Stimulated activated CD8-positive, alpha-beta memory T cell treated with anti-CD3 and anti-CD28 coated beads, Interleukin-15, amount 100 ng/mL, for 1 hour (primary cell): Measurements from ENCODE around the gene SPTLC3.

Source experiments
- DNase-seq: peaks from one replicate; pipeline ENCODE4 v3.0.0-alpha.2; 2020; ENCODE audit warnings: low read depth

The SPTLC3 gene

GRCh38 chr20:13139459-13140150, 130.8 kb downstream of the SPTLC3 start:
- DNase-seq, result no peak

DNA sequence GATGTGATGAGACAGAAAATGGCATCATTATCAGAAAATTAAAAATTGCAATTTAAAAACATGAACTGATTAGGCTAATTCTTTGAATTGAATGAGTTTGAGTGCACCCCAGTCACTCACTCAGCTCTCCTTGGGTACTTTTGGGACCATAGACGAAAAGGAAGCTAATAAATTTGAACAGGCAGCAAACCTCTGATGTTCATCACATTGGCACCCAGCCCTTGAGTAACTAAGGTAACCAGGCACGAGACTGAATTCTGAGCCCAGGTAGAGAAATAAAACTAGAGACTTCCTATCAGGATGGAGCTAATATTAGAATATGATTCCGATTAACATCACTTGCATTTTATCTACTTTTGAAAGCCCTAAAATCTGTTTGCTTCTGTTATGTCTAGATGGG, 131.4 kb downstream of the SPTLC3 start:
- DNase-seq, result no peak

DNA sequence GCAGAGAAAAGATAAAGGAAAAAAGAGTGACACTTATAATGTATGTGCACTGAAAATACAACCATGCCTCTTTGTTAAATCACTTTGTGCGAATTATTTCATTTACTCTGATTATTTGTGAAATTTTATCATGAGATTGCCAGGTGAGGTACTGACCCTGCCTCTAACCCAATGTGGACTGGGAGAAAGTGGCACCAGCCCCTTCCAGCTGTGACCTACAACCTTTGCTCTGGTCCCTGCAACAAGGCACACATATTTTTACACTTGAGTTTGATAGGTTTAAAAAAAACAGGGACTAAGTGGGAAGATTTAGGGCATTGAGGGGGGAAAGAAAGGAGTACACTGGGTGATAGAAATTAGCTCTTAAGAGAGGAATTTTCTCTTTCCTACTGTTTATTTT, 132.0 kb downstream of the SPTLC3 start:
- no peak for DNase-seq

DNA sequence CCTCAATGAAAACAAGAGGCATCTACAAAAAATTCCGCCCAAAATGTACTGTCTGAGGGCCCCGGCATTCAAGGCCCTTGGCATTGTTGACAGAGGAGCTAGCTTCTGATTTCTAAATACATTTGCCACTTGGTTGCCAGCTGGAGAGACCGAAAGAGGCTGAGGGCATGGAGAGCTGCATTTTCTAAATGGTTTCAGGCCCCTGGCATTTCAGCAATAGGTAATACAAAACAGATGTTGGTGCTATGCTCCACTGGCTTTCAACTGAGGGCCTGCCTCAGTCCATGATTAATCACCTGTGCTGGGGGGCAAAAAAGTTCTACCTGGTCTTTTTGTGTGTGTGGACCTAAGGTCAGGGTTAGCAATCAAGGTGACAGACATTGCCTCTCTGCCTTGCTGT, 132.8 kb downstream of the SPTLC3 start:
- no peak for DNase-seq

DNA sequence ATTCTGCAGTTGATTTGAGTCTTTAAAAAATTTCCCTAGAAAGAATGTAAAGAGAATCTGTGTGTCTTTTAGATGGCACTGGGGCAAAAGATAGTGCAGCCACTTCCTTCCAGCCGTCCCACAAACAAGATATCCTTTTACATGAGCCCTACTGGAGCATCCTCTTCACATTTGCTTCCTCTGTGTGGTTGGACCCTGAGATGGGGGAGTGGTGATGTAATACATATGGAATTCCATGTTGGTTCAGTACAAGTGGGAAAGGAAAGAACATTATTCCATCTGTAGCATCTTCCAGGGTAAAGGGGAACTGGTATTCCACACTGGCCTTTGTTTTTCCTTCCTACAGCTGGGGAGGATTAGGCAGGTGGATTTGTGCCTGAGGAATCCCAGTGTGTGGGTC, 133.4 kb downstream of the SPTLC3 start:
- no peak for DNase-seq

DNA sequence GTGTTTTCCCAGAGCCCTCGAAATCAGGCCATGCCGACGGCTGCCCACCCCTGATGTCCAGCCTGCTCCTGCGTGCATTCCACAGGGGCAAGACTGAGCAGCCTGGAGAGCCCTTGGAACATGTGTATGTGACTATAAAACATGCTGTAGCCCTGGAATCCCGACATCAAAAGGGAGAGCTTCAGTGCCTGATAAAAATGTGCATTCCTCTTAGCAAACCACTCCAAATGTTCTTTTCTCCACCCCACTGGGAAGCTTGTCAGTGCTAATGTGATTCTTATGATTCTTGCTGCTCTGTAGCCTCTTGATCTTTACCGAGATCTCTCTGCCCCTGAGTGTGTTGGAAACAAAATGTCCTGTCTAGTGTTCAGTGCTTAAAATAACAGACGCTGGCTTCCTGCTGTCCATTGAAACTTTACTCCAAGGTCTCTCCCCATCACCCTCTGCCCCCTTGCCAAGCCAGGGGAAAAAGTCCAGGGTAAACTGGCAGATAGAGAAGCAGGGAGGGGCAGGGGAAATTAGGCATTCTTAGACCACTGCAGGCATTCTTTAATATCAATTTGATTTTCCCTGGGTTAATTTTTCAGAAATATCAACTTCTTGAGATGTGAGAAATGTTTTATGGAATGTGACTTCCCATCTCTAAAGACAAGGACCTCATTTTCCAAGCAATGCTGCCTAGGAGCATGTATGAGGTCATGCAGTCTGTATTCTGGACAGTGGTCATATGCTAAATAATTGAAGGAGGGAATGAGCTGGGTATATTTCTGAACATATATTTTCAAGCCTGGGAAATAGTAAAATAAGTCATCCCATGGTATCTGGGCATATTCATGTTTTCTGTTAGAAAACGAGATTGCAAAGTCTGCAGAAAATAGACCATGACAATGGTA, 138.5 kb downstream of the SPTLC3 start:
- no peak for DNase-seq

GRCh38 chr20:13147971-13148370, 139.2 kb downstream of the SPTLC3 start:
- no peak for DNase-seq

DNA sequence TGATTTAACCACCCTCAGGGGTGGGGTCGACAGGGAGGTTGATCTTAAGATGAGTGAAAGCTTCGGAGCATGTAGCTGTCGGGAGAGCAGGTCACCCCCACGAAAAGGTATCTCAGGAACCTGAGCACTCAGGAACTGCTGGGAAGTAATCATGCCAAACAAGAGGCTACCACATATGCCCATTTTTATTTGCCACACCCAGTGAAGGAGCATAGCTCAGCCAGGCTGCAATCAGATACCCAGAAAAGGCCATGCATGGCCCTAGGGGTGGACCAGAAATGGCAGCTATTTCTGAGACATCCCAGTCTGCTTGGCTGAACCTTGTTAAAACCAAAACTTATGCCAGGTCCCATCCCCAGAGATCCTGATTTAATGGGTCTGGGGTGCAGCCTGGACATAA, 139.6 kb downstream of the SPTLC3 start:
- DNase-seq, result no peak

DNA sequence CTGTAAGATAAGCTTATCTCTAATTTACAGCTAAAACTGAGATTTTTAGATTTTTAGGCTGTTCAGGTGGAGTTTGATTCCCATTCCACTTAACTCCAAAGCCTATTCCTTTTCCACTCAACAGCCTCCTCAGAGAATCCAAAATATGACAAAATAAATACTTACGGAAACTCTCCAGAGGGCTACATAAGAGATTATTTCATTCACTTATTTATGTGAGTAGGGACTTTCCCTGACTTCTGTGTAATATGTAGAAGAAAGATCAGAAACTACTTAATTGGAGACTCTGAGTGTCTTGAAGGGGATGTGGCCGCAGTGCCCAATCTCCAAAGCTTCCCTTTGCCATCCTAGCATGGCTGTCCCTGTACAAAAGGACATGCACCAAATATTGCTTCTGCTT, 140.2 kb downstream of the SPTLC3 start:
- DNase-seq, result no peak

DNA sequence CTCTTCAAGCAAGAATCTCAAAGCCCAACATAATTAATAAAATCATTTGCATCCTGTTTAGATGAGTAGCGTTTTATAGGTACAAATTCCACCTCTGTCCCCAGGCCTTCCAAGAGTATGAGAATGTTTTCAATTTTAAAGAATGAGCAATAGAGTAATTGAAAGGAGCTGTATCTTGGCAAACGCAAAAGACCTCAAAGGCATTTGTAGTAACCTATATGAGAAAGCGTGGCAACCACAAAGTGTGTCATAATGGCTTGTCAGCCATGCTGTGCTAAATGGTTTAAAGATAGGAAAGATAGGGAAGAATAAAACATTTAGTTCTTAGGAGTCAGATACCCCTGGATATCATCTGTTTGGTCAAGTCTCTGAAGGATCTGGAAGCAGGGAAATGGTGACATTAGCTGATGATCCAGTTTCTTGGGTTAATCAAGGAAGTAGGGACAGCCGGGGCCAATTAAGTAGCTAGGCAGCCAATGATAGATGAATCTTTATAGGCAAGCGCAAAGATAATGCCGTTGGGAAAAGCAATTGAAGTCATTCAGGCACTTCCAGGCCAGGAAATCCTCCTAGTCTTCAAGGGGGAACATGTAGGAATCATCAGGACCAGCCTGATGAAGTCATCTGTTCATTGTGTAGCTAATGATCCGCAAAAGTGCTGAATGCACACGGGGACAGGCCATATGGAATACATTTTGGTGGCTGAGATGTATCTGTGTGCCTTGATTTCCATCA, 140.8 kb downstream of the SPTLC3 start:
- DNase-seq, result no peak

- no peak for DNase-seq
These were observed 149.6 kb downstream of the SPTLC3 start for GRCh38 chr20:13158369-13158768.

GRCh38 chr20:13159889-13160288, 151.1 kb downstream of the SPTLC3 start:
- no peak for DNase-seq

GRCh38 chr20:13165203-13165602, 156.4 kb downstream of the SPTLC3 start:
- no peak for DNase-seq

DNA sequence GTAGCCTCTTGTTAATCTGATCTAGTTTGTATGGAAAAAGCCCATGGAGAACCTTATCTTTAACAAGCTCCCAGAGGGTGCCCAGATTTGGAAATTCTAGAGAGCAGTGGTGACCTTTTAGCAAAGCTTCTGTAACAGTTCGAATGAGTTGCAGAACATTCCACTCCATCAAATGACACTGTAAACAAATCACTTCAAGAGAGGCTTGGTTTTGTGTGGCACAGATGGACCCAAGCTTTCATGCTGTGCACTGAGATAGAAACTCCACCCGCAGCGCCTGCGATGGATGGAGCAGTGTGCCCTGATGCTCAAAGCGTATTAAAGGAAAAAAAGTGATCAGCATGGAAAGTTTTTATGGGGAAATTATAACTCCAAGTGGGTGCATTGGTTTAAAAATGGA, 157.2 kb downstream of the SPTLC3 start:
- DNase-seq, result no peak

DNA sequence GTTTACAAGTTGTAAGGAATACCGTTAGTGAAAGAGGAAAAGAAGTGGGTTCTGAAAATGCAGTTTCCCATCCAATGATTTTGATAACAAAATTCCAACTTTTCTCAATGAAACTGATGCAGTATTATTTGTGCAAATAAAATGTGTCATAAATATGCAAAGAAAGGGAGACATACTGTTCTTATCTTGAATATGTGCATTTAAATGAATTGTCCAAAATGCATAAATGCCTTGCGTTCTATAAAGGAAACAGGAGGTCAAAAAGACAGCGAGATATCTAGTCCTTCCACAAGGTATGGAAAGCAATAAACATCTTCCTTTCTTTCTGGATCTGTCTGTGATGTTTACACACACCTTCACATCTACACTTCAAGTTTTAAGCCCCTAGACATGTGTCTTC, 157.7 kb downstream of the SPTLC3 start:
- DNase-seq, result no peak

DNA sequence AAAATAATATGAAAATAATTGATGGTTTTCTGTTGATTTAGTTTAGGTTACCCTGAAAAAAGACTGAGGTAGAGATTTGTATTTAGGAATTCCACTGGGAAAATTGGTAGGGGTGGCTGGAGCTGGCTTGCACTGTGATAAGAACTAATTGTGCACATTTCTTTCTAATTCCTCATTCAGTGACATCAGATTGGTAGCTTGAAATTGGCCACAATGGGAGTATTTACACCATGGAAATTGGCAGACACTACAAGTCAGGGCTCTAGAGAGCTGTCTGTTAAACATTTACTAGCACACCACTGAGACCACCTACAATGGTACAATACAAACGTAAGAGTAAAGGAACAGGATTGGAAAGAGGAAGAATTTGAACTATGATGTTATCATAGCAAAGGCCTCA, 160.3 kb downstream of the SPTLC3 start:
- no peak for DNase-seq

GRCh38 chr20:13170771-13171170, 162.0 kb downstream of the SPTLC3 start:
- no peak for DNase-seq

DNA sequence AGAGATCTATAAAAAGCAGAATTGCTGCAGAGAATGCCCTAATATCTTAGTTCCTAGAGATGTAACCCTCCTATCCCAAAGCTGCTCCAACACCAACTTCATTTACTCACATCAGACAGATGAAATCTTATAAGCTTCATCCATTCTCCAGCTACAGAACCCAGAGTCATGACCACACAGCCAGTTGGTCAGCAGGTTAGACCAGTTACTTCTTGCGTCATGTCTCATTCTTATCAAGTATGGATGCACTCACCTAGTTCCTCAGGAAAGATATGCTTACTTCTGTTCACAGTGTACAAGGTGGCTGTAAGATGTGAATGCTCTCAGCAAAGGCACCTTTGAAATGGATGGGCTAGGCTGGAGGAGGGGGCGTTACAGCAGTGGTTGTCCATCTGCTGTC, 164.4 kb downstream of the SPTLC3 start:
- no peak for DNase-seq

DNA sequence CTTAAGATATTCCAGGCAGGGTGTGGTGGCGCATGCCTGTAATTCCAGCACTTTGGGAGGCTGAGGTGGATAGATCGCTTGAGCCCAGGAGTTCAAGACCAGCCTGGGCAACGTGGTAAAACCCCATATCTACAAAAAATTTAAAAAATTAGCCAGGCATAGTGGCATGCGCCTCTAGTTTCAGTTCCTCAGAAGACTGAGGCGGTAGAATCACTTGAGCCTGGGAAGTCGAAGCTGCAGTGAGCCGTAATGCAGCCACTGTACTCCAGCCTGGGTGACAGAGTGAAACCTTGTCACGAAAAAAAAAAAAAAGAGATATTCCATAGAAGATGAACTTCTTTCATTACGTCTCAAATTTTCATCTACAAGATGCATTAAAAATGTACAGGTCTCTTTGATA, 165.6 kb downstream of the SPTLC3 start:
- no peak for DNase-seq

DNA sequence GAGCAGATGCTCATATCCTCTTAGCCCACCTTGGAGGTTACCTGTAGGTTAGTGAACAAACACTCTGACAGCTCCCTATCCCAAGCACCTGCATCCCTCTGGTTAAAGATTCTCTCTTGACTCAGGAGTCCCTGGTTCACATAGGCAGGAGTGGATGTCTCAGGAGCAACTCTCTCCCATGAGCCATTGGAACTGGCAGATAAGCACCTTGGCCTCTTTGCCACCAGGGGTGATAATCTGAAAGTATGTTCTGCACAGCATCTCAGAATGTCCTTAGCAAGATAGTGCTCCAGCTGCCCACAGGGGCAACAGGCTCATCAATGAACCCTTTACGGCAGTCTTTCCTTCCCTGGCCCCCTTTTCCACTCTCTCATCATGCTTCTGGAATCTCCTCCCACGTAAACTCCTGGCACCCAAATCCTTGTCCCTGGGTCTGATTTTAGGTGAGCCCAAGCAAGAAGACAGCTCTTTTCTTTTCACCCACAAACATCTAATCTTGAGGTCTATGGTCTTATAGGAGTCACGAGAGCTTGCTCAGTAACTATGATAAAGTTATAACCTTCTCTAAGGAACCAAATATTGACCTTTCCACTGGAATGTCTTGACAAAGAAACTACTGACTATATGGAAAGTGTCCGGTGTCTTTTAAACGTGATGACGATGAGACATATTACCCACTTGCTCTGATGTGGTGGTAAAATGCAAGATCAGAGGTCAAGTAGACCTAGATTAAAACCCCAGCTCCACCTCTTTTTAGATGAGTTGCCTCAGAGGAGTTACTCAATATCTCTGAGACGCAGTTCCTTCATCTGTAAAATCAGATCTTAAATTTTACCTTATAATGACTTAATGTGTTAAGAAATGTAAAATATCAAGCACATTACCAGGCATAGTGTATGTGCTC, 172.5 kb downstream of the SPTLC3 start:
- no peak for DNase-seq

DNA sequence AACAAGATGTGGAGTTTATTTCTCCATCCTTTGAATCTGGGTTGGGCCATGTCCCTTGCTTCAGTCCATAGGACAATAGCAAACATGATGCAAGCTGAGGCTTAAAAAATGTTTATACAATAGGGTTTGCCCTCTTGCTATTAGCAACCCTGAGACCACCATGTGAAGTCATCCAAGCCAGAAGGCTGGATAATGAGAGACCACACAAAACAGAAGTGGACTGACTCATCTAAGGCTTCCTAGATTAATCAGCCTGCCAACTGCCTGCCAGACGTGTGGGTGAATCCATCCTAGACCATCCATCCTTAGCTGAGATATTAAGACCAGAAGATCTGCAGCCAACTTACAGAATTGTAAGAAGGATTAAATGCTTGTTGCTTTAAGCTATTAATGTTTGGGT, 174.2 kb downstream of the SPTLC3 start:
- no peak for DNase-seq
